Cerebellar cortex (tissue), 1 donor: ENCODE results near the gene ARHGAP25.

Experiments used
- DNase-seq: peaks from one replicate; pipeline ENCODE4 v3.0.0-alpha.2; 2015; ENCODE audit warnings: low spot score

The ARHGAP25 gene

DNA sequence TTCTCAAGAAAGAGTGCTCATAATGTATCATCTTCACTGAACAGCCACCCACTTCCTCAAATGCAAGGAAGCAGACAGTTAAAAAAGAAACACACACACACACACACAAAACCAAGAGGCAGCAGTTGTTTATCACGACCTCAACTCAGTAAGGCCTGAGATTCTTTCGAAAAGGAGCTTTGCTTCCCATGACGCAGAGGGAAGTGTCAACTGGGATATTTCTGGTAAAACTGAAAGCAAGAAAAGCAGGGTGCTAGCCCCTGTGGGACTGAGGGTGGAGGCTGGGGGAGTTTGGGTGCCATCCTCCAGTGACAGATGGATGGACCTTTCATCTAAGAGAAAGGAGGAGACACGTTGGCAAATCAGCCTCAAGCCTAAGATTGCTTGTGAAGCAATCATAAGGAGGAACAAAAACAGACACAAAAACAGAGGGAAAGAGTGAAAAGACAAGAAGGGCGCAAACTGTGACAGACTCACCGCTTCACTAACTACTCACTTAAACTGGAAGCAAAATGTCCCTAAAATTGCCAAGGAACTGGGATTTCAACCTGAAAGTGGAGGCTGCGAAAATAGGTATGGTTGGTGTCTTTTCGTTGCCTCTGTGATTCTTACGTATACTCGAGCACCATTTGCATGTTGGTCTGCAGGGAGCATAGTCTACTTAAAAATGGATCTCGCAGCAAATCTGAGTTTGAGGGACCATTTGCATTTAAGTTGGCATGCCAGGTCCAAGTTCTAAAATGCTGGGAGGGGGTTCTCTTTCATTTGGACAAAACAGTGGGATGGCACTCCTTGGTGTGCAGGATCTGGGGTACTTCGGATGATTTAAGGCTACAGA, at the start of gene ARHGAP25:
TSS of gene ARHGAP25 (plus strand) at position 124 of the 838 bp plus-strand sequence. CDS start at position 513, 389 bp downstream.
- DNase-seq: no peak

DNA sequence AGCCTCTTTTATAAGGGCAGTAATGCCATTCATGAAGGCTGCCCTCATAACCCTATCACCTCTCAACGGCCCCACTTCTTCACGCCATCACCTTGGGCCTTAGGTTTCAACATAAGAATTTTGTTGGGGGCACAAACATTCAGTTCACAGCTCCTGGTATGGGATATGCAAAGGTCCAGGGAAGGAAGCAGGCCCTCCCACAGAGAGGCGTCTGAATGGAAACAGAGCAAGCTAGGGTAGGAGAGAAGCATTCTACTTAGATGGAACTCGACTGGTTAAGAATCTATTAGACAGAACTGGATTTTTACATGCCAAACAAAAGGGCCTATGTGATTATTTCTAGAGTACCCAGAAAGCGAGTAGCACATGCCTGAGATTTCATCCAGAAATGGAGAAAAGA, 48.4 kb upstream of the ARHGAP25 start:
- DNase-seq: no peak

DNA sequence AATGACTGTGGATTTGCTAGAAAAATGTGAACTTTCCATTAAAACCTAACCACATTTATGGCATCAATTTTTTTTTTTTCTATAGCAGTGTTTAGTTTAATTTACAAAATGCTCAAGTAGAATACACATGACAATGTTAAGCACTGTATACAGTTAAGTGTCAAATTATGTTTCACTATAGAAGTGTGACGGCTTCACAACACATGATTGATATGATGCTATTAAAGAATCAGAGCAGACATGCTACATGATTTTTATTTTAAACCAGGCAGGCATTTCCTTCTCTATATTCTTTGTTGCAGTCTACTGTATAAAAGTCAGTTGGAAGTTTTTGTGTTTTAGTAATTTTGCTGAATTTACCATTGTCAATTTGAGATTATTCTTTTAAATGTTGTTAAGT, 47.6 kb upstream of the ARHGAP25 start:
- no peak for DNase-seq

DNA sequence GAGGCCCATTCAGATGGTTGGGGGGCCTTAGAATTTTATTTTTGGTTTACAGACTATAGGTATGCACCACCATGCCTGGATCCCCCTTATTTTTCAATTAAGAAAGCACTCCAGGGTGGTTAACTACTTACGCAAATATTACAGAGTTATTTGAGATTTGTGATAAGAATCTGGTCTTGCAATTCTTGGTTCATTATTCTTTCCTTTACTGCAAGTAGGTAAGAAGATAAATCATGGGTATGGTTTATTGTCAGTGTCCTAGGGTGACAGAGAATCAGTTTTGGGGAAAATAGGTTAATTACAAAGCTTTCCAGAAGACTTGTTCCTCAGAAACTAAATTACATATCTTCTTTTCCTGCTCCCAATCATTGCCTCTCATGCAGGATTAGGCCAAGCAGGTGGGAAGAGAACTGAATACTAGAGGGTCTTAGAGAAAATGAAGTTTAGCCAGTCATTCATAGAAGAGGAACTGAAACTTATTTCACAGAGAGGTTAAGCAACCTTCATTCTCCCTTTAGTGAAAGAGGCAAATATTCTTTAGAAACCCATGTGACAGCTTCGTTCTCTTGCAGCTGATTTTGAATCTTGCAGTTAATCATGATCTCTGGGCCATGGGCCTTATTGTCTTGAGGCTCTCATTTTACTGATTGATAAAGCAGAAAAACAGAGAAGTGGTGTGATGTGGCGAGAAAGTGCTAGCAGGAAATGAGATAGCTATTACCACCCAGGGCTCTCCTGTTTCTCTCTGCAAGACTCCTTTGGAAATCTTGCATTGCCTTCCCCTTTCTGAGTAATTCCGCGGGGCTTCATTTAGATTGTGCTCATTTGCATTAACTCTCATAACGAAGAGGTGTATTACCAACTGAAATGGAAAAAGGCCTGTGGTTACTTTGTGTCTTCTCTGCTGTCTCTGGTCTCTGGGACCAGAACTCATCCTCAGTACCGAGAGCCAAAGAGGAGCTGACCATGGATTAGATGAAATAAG, 44.8 kb upstream of the ARHGAP25 start:
- DNase-seq: no peak

GRCh38 chr2:68690851-68691250, 43.8 kb upstream of the ARHGAP25 start:
- no peak for DNase-seq

DNA sequence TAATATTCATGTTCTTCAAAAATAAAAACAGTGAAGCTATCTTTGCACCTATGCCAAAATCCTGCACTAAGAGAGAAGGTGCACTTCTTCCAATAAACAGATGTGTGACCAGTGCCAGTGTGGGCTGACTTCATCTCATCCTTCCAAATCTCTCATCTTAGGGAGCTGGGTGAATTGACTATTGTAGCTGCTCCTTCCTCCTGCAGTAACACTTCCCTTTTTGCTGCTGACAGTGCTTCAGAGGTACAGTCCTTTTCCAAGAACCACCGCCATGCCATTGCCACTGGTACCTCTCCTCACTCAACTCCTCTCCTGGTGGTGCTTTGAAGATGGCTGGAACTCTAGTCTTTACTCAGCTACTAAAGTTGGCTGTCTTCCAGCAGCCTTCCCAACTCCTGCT, 42.1 kb upstream of the ARHGAP25 start:
- DNase-seq: no peak

DNA sequence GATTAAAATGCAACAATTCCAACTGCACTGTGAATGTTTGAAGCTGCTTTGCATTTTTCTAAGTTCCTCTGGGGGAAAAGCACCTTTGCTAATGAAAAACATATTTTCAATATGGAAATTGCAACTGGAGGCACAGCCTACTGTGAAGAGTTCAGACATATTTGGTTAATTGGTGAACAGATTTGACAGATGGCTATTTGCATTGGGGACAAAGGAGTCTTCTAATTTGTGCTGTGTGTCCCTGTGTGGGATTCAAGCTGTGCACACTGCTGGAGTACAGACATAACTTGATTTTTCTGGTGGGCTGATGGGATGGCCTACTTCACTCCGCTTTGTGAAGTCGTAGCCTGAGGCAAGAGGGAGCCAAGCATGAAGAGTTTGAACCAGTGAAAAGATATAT, 40.7 kb upstream of the ARHGAP25 start:
- DNase-seq: no peak

GRCh38 chr2:68695971-68696370, 38.6 kb upstream of the ARHGAP25 start:
- DNase-seq: no peak

DNA sequence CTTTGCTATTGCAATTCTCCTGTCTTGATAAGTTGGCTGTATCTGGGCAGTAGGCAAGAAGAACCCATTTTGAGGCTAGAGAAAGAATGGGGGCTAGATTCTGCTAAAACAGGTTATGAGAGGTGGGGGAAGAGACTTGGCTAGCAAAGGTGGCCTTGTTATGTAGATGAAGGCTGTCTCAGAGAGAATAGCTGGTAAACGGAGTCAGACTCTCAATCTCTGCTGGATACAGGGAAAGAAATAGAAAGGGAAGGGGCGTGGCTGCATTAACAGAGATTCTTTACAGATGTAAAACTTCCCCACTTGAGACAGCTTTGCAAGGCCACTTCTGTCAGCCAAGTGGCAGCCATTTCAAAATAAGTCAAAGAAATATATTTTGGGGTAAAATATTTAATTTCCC, 38.1 kb upstream of the ARHGAP25 start:
- DNase-seq: no peak

DNA sequence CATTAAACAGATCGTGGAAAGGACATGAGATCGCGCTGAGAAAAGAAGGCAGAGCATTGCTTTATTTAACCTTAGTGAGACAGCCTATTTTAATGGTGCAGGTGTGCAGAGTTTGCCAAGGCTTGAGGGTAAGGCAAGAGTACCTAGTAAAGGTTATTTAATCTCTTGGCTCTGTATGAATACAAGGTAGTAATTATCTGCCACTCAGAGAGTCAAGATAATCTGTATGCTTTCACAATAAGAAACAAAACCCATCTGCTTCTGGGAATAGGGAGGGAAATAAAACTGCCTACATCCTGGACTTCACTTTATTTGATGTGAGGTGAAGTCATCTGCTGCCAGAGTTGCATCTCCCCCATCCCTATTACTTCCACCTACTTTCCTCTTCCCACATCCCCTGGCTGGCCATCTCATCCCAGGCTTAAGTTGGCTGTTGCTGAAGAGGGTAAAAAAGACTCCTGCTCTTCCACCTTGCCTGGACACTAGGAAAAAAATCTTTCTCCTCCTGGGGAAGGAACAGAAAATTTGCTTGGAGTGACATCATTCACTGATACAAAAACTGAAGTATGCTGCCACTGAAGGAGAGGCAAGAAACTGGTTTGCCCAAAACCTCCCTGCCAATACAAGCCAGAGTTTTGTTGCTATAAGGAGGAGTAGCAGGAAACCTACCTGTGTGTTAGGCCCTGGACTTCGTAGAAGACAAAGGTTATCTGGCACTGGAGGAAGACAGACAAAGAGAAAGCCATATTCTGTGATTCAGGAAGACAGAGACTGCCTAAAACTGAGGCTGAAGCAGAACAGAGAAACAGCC, 35.8 kb upstream of the ARHGAP25 start:
- no peak for DNase-seq

- DNase-seq: no peak
Observed at GRCh38 chr2:68700560-68700959, 34.1 kb upstream of the ARHGAP25 start.

- DNase-seq: no peak
Observed at GRCh38 chr2:68706637-68707036, 28.0 kb upstream of the ARHGAP25 start.

GRCh38 chr2:68708629-68709028, 26.0 kb upstream of the ARHGAP25 start:
- DNase-seq: no peak

DNA sequence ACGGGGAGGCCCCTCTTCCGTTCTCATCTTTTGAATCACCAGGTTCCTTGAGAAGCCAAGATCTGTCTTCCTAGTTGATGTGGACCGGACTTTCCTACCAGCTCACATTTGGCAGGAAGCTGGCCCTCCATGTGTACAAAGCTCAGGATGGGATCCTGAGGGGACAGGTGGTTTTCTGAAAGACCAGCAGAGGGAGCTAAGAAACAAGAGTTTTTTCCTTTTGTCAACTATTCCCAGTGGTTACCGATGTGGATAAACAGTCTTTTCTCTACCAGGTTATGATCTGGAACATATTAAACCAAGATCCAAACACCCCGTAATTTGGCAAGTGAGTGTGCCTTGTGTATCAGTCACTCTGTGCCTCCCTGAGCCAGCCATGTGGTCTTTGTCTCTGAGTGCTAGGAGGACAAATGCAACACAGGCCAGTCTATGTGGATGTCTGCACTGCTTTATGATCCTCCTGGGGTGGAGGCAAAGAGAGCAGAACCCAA, 25.1 kb upstream of the ARHGAP25 start:
- peak; percentile 31 for DNase-seq

- DNase-seq: no peak
Observed at GRCh38 chr2:68710336-68710735, 24.3 kb upstream of the ARHGAP25 start.

GRCh38 chr2:68710756-68711155, 23.9 kb upstream of the ARHGAP25 start:
- DNase-seq: no peak

DNA sequence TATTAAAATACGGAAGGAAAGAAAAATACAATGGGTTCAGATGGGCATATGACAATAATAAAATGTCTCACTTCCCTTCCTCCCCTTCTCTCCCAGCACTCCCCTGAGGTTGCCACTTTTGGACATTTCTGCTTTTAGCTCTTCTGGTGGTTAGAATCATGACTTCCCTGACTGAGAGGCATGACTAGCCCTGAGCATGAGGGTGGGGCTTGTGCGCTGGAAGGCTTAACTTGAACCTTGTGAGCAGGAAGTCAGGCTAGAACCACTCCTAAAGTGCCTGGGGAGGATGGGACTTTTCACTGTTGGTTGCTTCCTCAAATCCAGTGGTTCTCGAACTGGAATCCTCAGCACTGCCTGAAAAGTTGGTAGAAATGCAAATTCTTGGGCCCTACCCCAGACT, 19.7 kb upstream of the ARHGAP25 start:
- DNase-seq: no peak

- peak; percentile 46 for DNase-seq
Observed at GRCh38 chr2:68715353-68716041, 19.1 kb upstream of the ARHGAP25 start.

DNA sequence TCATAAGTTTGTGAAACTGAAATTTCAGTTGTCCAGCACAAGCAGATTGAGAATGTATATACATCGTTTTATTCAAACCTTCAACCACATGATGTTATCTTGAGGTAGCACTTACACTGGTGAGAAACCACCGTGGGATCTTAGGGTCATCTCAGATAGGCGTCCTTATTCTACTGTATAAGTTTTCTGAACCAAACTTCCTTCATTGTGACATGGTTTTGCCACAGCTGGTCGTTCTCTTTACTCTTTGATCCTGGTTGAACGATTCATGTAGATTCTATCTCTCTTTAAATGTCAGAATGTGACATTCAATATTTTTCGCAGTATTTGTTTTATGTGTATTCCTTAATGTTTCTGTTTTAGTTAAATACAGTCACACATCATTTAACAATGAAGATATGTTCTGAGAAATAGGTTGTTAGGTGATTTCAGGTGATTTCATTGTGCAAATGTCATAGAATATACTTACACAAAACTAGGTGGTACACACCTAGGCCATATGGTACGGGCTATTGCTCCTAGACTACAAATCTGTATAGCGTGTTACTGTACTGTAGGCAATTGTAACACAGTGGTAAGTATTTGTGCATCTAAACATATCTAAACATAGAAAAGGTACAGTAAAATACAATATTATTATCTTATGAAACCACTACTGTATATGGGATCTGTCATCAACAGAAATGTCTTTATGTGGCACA, 17.9 kb upstream of the ARHGAP25 start:
- no peak for DNase-seq

DNA sequence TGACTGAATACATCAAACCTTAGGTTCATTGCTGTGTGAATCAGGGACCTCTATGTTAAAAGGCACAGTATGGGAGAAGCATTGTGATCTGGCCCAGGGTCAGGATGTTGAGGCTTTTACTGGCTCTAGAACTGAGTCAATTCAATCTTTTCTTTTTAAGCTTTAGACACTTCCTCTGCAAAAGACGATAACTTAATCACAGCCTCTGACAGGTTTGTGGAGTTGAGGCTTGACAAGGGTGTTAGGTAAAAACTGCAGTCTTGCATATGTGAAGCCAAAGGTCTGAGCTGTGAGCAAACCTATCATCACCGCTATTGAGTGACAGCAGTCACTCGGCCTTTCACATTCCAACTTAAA, 17.3 kb upstream of the ARHGAP25 start:
- DNase-seq: no peak

DNA sequence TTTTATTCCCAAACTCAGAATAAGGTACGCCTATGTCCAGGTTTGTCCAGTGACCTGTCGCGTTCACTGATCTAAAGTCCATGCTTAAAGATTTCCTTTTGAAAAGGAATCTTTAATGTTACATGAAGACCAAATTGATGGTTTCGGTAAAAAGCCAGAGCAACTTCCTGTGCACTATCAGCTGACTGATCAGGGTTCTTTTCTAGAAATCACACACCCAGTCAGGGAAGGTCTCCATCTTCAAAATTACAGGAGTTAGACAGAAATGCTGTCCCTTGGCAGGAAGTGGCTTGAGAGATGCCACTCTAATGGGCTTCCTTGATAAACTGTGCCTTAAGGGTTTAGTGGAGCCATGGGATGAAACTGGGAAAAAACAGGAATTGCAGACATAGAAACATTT, 14.7 kb upstream of the ARHGAP25 start:
- no peak for DNase-seq
